ENCODE measurements around the gene KIF16B.

DNA sequence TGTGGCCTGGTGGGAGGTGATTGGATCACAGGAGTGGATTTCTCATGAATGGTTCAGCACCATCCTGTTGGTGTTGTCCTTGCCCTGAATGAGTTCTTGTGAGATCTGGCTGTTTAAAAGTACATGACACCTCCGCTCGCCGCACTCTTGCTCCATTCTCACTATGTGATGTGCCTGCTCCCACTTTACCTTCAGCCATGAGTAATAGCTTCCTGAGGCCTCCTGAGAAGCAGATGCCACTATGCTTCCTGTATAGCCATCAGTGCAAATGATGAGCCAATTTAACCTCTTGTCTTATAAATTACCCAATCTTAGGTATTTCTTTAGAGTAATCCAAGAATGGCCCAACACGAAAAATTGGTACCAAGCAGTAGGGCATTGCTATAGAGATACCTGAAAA lies 34.5 kb downstream of the KIF16B start:
- TF ChIP-seq POLR2A (IDR thresholded peaks at IDR 0.05): no peak
- TF ChIP-seq, protein P1, sequence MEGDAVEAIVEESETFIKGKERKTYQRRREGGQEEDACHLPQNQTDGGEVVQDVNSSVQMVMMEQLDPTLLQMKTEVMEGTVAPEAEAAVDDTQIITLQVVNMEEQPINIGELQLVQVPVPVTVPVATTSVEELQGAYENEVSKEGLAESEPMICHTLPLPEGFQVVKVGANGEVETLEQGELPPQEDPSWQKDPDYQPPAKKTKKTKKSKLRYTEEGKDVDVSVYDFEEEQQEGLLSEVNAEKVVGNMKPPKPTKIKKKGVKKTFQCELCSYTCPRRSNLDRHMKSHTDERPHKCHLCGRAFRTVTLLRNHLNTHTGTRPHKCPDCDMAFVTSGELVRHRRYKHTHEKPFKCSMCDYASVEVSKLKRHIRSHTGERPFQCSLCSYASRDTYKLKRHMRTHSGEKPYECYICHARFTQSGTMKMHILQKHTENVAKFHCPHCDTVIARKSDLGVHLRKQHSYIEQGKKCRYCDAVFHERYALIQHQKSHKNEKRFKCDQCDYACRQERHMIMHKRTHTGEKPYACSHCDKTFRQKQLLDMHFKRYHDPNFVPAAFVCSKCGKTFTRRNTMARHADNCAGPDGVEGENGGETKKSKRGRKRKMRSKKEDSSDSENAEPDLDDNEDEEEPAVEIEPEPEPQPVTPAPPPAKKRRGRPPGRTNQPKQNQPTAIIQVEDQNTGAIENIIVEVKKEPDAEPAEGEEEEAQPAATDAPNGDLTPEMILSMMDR (IDR thresholded peaks at IDR 0.05): no peak
